HepG2 (cell line): Measurements from ENCODE around the gene DNAJB6. TPM values are rescaled to one million over a fixed set of nuclear protein-coding genes. Genes with fewer than 3 reads are reported as not detected.

ENCODE experiments used
- ATAC-seq: fragments of 200-7000 bp; cut with Tn5 transposase; 3 replicates; pipeline ENCODE4 v1.9.1; 2020; ENCODE audit warnings: mild to moderate bottlenecking, moderate library complexity
- BruUV-seq: library from RNA; stranded (reverse); fragments of 400-500 nt; replicated peaks from 2 replicates; lab custom pipeline; 2021; lab: Mats Ljungman, UMichigan
- CTCF ChIA-PET: fragments of 300-600 bp; formaldehyde crosslinking; extraction: SDS; loops from one replicate; lab custom pipeline; 2021; ENCODE audit warnings: low total read pairs, inconsistent platforms, low intra/inter-chr PET ratio; lab: Yijun Ruan, JAX
- POLR2A ChIA-PET: fragments of 350-600 bp; sonication (Branson Sonifier 250); formaldehyde crosslinking; loops from one replicate; lab custom pipeline; 2020; ENCODE audit warnings: antibody characterized with exemption, inconsistent platforms; lab: Yijun Ruan, JAX
- DNase-seq: peaks from one replicate; pipeline ENCODE4 v3.0.0-alpha.2; 2015; ENCODE audit warnings: low spot score
- FAIRE-seq: peaks from 3 replicates; lab custom pipeline; 2011; peaks lifted over from hg19 to GRCh38; lab: Jason Lieb, UNC
- H2AFZ ChIP-seq: one replicate; pipeline ENCODE4 v1.6.1; 2011; ENCODE audit warnings: low read length, inconsistent platforms
- H3K27ac ChIP-seq: fragments of 300-600 bp; 3 replicates; pipeline ENCODE4 v1.8.0; 2011; ENCODE audit warnings: mixed run types, mild to moderate bottlenecking, mixed read lengths, low read length, inconsistent platforms; ENCODE audit not compliant: insufficient read depth; ENCODE audit errors: extremely low read length
- H3K27me3 ChIP-seq, 2 experiments: fragments of 200-600 bp in 1 of 2; 2 replicates in 1 of 2; 3 replicates in 1 of 2; pipeline versions ENCODE4 v1.6.0 to v1.8.0; 2011; ENCODE audit warnings: low read length in 2 of 2, mild to moderate bottlenecking in 2 of 2, moderate library complexity in 2 of 2, inconsistent platforms in 1 of 2; ENCODE audit not compliant: insufficient read depth in 2 of 2, control insufficient read depth in 1 of 2
- H3K36me3 ChIP-seq, 2 experiments: fragments of 200-600 bp in 1 of 2; replicated peaks in 1 of 2; 2 replicates in 1 of 2; 3 replicates in 1 of 2; pipeline versions ENCODE4 v1.5.1 to v1.8.0; 2011; ENCODE audit warnings: low read length in 2 of 2, inconsistent platforms in 1 of 2; ENCODE audit not compliant: insufficient read depth in 2 of 2, control insufficient read depth in 1 of 2
- H3K4me1 ChIP-seq: 2 replicates; pipeline ENCODE4 v1.5.1; 2012; ENCODE audit warnings: low read length, inconsistent platforms; ENCODE audit not compliant: insufficient read depth
- H3K4me2 ChIP-seq: 2 replicates; pipeline ENCODE4 v1.6.0; 2011; ENCODE audit warnings: low read depth, low read length, inconsistent platforms
- H3K4me3 ChIP-seq, 3 experiments: fragments of 200-600 bp in 1 of 3; sonication (generic), shearing (Covaris generic) in 1 of 3; replicated peaks in 1 of 3; 2 replicates each; pipeline ENCODE4 v1.5.1; 2011 to 2016; ENCODE audit warnings: low read length in 3 of 3, inconsistent platforms in 2 of 3, low read depth in 2 of 3, mild to moderate bottlenecking in 2 of 3, control low read depth in 1 of 3, mixed read lengths in 1 of 3; ENCODE audit not compliant: insufficient read depth in 1 of 3
- H3K79me2 ChIP-seq: one replicate; pipeline ENCODE4 v1.6.1; 2011; ENCODE audit warnings: low read length, inconsistent platforms; ENCODE audit not compliant: insufficient read depth
- H3K9ac ChIP-seq: 2 replicates; pipeline ENCODE4 v1.6.0; 2011; ENCODE audit warnings: mild to moderate bottlenecking, low read depth, low read length, inconsistent platforms; ENCODE audit not compliant: insufficient read depth
- H3K9me3 ChIP-seq: 2 replicates; pipeline ENCODE4 v1.5.1; 2012; ENCODE audit warnings: mild to moderate bottlenecking, low read length
- H4K20me1 ChIP-seq: 2 replicates; pipeline ENCODE4 v1.6.0; 2011; ENCODE audit warnings: inconsistent platforms, mild to moderate bottlenecking, low read length, moderate library complexity; ENCODE audit not compliant: insufficient read depth
- ARID2 ChIP-seq: sonication (generic); formaldehyde crosslinking; IDR thresholded peaks from 2 replicates; pipeline ENCODE4 v1.8.1; 2022; ENCODE audit warnings: mild to moderate bottlenecking, missing genetic modification reagents, borderline replicate concordance
- PHF5A ChIP-seq: IDR thresholded peaks from one replicate; pipeline ENCODE4 v1.6.1; 2018; ENCODE audit warnings: low read depth, missing genetic modification reagents; ENCODE audit not compliant: unreplicated experiment
- RARG ChIP-seq: sonication (generic); formaldehyde crosslinking; IDR thresholded peaks from 2 replicates; pipeline ENCODE4 v1.4.0; 2020; ENCODE audit warnings: low read depth, mild to moderate bottlenecking, missing genetic modification reagents
- THAP9 ChIP-seq: sonication (generic); formaldehyde crosslinking; IDR thresholded peaks from 2 replicates; pipeline ENCODE4; 2020; ENCODE audit warnings: missing genetic modification reagents, mild to moderate bottlenecking, borderline replicate concordance
- ZBTB43 ChIP-seq: sonication (generic); formaldehyde crosslinking; conservative IDR thresholded peaks from 2 replicates; pipeline ENCODE4 v1.4.0; 2020; ENCODE audit warnings: missing genetic modification reagents
- ZNF292 ChIP-seq: sonication (generic); formaldehyde crosslinking; IDR thresholded peaks from 2 replicates; pipeline ENCODE4 v1.8.1; 2022; ENCODE audit warnings: mild to moderate bottlenecking, low read depth, missing genetic modification reagents, borderline replicate concordance
- ZSCAN22 ChIP-seq: sonication (generic); formaldehyde crosslinking; IDR thresholded peaks from 2 replicates; pipeline ENCODE4 v1.4.0; 2020; ENCODE audit warnings: mild to moderate bottlenecking, missing genetic modification reagents
- WGBS: methylation state at CpG from one replicate; pipeline ENCODE4 v1.1.6; 2017; ENCODE audit warnings: low lambda C conversion rate; 5-methylcytosine and 5-hydroxymethylcytosine counted together
- in situ Hi-C: cut with HindIII; loops from 2 replicates; pipeline ENCODE4 v1.10.0; 2017; ENCODE audit warnings: low pct_unique_long_range_greater_than_20kb; ENCODE audit not compliant: extremely low pct_ligation_motif_present
- intact Hi-C: fragments of 100-400 bp; cut with micrococcal nuclease; formaldehyde crosslinking; loops from one replicate; pipeline ENCODE4 v1.10.0; 2022; ENCODE audit not compliant: unreplicated experiment
- polyA plus RNA-seq, 8 experiments: library from polyadenylated mRNA; depleted of rRNA in 3 of 8; stranded (reverse) in 7 of 8; unstranded in 1 of 8; fragments of >200 nt; fragmentation: Illumina TruSeq in 4 of 8; extraction: Trizol in 4 of 8; gene quantifications; 2 replicates each; pipeline versions ENCODE4 v1.2.1 to v1.2.3, GENCODE V29; 2011 to 2016; ENCODE audit warnings: low read depth in 4 of 8, missing spikeins in 1 of 8, mixed read lengths in 1 of 8; ENCODE audit not compliant: insufficient read depth in 1 of 8
- total RNA-seq, 5 experiments: library from RNA; depleted of rRNA; stranded (reverse); fragments of >200 nt; fragmentation: Illumina TruSeq; extraction: Trizol; gene quantifications; 2 replicates each; pipeline ENCODE4 v1.2.3, GENCODE V29; 2016; ENCODE audit warnings: low read depth in 1 of 5
- TF ChIP-seq, protein P1 (sequence below): sonication (generic); formaldehyde crosslinking; IDR thresholded peaks from 2 replicates; pipeline ENCODE4 v1.8.0; 2022; ENCODE audit warnings: missing genetic modification reagents, mild to moderate bottlenecking, borderline replicate concordance

DNAJB6 gene
- total and polyA plus RNA-seq, 2 of the 13 experiments (the other 11 are each of a cell fraction or from before 2014, with no cell fraction given): 29.9 to 53.9 TPM

DNA sequence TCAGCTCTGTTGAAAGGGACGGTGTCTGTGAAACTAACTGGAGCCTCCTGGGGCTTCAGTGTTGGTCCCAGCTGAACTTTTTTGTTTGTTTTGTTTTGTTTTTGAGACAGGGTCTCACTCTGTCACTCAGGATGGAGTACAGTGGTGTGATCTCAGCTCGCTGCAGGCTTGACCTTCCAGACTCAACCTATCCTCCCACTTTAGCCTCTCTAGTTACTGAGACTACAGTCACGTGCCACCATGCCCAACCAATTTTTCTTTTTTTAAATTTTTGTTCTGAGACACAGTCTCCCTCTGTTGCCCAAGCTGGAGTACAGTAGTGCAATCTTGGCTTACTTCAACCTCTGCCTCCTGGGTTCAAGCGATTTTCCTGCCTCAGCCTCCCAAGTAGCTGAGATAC lies 13.4 kb upstream of the DNAJB6 start:
- no peak for DNase-seq
- 36% methylated on average over 4 of the region's 4 CpGs for WGBS
- ATAC-seq: no peak
- TF ChIP-seq PHF5A (no peak), RARG (CRISPR knock-in tag) (no peak), ZSCAN22 (no peak), ZNF292 (0 out of 2 replicates have a peak, but pooled peaks have one; percentile 15), ZBTB43 (no peak), THAP9 (CRISPR knock-in tag) (no peak), ARID2 (CRISPR knock-in tag) (no peak)
- TF ChIP-seq, protein P1, sequence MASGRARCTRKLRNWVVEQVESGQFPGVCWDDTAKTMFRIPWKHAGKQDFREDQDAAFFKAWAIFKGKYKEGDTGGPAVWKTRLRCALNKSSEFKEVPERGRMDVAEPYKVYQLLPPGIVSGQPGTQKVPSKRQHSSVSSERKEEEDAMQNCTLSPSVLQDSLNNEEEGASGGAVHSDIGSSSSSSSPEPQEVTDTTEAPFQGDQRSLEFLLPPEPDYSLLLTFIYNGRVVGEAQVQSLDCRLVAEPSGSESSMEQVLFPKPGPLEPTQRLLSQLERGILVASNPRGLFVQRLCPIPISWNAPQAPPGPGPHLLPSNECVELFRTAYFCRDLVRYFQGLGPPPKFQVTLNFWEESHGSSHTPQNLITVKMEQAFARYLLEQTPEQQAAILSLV: no peak
- in situ Hi-C loops: no loop called here
- Histone ChIP-seq H3K9ac (no peak overlapping the region), H3K9me3 (no peaks in the 10 kb centered on the region), H3K27me3 (no peaks in the 10 kb centered on the region), H3K4me2 (peak overlapping the region; percentile 29; the same call in 1 of the 2 replicates), H4K20me1 (no peaks in the 10 kb centered on the region), H3K4me1 (peaks cover 37% of the 10 kb centered on the region), H3K36me3 (no peaks in the 10 kb centered on the region), H3K27ac (no peak overlapping the region), H2AFZ (no peak overlapping the region), H3K79me2 (no peaks in the 10 kb centered on the region), H3K4me3 (no peak overlapping the region)
- no TSS peak for BruUV-seq
- ChIA-PET CTCF (no interaction called here), POLR2A (no interaction called here)
- no peak for FAIRE-seq
- intact Hi-C loops: no loop called here
